HFF-Myc (cell line): ENCODE results near the gene CUL3.

Experiments
- DNase-seq: peaks from one replicate; pipeline ENCODE4 v3.0.0-alpha.2; 2011; ENCODE audit warnings: low read depth; ENCODE audit errors: extremely low read depth
- H3K4me3 ChIP-seq: replicated peaks from 2 replicates; pipeline ENCODE4 v1.5.1; 2011; ENCODE audit warnings: low read depth, mild to moderate bottlenecking, control low read depth, low read length
- TF ChIP-seq, protein P1 (sequence below): IDR thresholded peaks from 2 replicates; pipeline ENCODE4 v1.5.1; 2012; ENCODE audit warnings: mild to moderate bottlenecking, low read depth, low read length, control low read depth; ENCODE audit errors: missing control alignments

Gene CUL3

DNA sequence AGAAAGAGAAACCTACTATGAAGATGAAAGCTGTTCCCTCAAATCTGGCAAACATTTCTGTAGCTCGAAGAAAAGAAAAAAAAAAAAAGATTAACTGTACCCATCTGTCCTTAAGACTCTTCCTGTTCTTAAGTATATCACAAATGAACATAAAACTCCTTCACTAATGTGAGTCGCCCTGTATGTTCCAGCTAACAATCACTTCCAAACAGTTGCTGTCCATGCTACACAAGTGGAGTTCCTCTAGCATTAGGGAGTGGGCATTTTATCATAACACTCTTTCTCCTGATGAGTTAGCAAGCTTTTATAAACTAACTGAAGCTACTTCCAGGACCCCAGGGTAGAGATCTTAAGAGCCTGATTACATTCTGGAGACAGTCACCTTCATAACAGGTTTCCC lies 5.8 kb downstream of the CUL3 start:
- no peak for DNase-seq
- H3K4me3 ChIP-seq = no peak overlapping the region
- TF ChIP-seq, protein P1, sequence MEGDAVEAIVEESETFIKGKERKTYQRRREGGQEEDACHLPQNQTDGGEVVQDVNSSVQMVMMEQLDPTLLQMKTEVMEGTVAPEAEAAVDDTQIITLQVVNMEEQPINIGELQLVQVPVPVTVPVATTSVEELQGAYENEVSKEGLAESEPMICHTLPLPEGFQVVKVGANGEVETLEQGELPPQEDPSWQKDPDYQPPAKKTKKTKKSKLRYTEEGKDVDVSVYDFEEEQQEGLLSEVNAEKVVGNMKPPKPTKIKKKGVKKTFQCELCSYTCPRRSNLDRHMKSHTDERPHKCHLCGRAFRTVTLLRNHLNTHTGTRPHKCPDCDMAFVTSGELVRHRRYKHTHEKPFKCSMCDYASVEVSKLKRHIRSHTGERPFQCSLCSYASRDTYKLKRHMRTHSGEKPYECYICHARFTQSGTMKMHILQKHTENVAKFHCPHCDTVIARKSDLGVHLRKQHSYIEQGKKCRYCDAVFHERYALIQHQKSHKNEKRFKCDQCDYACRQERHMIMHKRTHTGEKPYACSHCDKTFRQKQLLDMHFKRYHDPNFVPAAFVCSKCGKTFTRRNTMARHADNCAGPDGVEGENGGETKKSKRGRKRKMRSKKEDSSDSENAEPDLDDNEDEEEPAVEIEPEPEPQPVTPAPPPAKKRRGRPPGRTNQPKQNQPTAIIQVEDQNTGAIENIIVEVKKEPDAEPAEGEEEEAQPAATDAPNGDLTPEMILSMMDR = no peak

DNA sequence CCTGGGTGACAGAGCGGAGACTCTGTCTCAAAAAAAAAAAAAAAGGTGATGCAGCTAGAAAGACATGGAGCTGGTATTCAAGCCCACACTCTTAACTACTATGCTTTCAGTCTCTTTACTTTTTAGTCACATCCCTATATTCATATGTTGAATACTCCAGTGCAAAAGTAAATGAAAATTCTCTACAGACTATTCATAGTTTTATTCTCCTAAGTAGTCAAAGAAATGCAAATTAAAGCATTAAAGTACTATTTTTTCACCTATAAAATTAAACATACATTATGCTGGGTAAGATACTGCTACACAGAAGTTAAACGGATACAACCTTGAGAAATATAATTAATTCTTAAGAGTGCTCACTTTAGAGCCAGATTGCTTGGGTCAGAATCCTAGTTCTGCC lies 7.6 kb downstream of the CUL3 start:
- no peak overlapping the region for H3K4me3 ChIP-seq
- TF ChIP-seq, protein P1 = no peak
- DNase-seq = no peak

DNA sequence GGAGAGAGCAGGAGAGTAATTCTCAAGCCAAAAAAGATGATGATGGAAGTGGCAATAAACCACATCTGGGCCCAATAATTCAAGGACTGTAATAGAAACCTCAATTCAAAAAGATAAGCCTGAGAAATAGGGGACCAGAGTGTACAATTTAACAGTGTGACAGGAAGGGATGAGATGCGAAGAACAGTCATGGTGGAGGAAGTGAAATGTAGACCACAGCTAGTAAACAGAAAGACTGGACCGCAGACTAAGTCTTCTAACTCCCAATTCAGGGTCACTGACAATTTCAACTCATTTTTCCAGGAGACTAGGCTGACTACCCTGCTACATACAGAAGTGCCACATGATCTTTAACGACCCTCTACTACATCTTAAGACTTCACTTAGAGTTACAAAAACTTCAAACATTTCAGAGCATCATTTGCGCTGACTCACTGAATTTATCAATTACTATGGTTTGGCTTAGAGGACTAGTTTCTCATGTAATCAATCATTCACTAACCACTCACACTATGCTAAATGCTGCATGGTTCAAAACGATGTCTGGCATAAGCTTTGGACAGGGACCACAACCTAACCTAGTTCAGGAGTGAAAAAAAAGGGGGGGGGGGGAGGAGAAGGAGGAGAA lies 9.0 kb downstream of the CUL3 start:
- TF ChIP-seq, protein P1 = no peak
- H3K4me3 ChIP-seq = no peak overlapping the region
- DNase-seq = no peak

DNA sequence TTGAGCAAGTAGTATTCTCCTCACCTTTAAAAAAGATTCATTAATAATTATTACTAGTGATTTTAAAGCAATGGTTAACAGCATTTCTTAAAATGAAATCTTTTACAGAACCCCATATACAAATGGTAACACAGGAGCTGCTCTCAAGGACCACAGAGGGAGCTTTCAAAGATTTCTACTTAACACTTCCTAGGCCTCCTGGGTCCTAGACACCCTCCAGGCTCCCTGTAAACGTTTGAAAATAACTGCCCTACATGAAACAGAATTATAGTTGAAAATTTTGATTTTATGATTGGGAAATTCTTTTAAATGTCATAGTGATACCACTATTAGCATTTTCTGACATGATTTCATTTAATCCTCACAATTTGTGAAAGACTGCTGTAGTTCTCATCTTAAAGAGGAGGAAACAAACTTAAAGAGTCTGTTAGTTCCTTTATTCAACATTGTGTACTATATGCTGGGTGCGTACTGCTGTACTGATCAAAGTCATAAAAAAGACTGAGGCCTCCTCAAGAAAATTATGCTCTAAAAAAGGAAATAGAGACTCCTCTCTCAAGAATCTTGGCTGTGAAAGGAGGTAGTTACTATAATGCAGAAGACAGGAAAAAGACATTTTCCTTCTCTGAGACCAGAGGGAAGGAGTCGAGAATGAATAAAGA lies 10.6 kb downstream of the CUL3 start:
- H3K4me3 ChIP-seq = no peak overlapping the region
- DNase-seq = no peak
- TF ChIP-seq, protein P1 = no peak

DNA sequence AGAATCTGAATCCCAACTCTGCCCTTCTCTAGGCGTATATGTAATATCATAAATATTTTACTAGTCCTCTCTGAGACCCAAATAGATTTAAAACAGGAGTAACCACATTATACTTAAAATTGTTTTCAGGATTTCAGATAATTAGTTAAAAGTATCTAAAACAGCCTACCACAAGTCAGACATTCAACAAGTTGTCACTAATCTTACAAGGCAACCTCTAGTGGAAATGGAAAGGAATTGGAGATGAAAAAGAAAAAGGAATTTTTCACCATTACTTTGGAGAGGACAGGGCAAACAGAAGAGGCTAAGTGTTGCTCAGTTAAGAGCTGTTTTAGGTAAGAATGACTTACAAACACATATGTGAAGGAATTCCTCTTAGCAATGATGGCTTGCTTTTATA lies 11.4 kb downstream of the CUL3 start:
- TF ChIP-seq, protein P1 = no peak
- H3K4me3 ChIP-seq = no peak overlapping the region

DNA sequence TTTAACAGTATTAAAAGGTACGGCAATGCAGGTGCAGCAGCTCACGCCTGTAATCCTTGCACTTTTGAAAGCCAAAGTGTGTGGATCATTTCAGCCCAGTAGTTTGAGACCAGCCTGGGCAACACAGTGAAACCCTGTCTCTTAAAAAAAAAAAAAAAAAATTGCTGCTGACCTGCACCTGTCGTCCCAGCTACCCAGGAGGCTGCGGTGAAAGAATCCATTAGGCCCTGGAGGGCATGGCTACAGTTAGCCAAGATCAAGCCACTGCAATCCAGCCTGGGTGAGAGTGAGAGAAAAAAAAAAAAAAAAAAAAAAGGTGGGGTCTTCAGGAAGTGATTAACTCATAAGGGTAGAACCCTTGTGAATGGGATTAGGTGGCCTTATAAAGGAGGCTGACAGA lies 12.8 kb downstream of the CUL3 start:
- TF ChIP-seq, protein P1 = no peak
- H3K4me3 ChIP-seq = no peak overlapping the region
- no peak for DNase-seq

More for the DNA sequence above, 11.4 kb downstream of the CUL3 start:
- no peak for DNase-seq
